ENCODE results near the gene GABPB2. TPM values are rescaled to one million over a fixed set of nuclear protein-coding genes. Genes with fewer than 3 reads are reported as not detected.

Gene GABPB2
- polyA plus RNA-seq, 1 of the 3 experiments (the other 2 are of a cell fraction): 2.4 TPM

DNA sequence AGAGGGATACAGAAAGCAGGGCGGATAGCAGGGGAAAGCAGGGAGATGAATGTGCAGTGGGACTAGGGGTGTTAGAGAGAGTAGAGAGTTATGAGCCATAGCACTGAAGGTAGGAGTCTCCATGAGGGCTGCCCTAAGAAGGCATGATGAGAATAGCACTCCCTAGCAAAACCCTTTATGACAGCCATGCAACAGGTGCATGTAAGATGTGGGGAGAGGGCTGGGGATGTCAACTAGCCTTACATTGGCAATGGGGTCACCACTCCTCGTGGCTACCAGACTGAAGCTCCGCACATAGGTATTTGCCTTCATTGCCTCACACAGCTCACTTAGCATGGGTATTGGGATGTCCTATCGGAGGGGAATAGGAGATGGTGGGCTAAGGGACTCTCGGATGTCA lies 100.6 kb downstream of the GABPB2 start:
- Histone ChIP-seq H3K4me1 (ENCODE audit: control insufficient read depth in 1 of 2, insufficient read depth in 2 of 2, low read depth in 1 of 2, low read length in 1 of 2) (peaks cover 4 to 8% of the 10 kb centered on the region in 2 experiments; a peak in 2 of 4 replicates), H3K27me3 (ENCODE audit: insufficient read depth) (no peaks in the 10 kb centered on the region), H3F3A (replicated peaks; ENCODE audit: insufficient read depth) (peaks cover 5% of the 10 kb centered on the region), H4K20me1 (ENCODE audit: insufficient read depth) (no peaks in the 10 kb centered on the region), H3K9ac (no peak overlapping the region), H2AFZ (ENCODE audit: low read depth) (no peak overlapping the region), H3K36me3 (replicated peaks in 1 of 2; ENCODE audit: control insufficient read depth in 1 of 2, insufficient read depth in 2 of 2, low read length in 1 of 2) (peaks cover 19 to 46% of the 10 kb centered on the region in 2 experiments), H3K27ac (ENCODE audit: low read depth in 2 of 2, low read length in 1 of 2) (no peak overlapping the region), H3K9me2 (no peaks in the 10 kb centered on the region), H3K79me2 (ENCODE audit: insufficient read depth) (peaks cover 20% of the 10 kb centered on the region), H3K4me2 (no peak overlapping the region), H3K9me3 (no peaks in the 10 kb centered on the region), H3K4me3 (ENCODE audit: low read depth in 2 of 2, low read length in 1 of 2) (no peak overlapping the region)
- POLR2A ChIA-PET: interaction anchor here (2.3 kb wide), 1 partner anchor 19 kb away, joined by 7 read pairs; the partner anchor contains the start of gene VPS72
- 84% methylated on average over 3 of the region's 5 CpGs for WGBS (ENCODE audit: low lambda C conversion rate)
- TF ChIP-seq REST (IDR thresholded peaks at IDR 0.05; ENCODE audit: low read depth, low read length) (no peak), SMC3 (IDR thresholded peaks at IDR 0.05; ENCODE audit: low read depth, low read length) (no peak), MXI1 (IDR thresholded peaks at IDR 0.05; ENCODE audit: low read depth, low read length) (no peak), RCOR1 (IDR thresholded peaks at IDR 0.05; ENCODE audit: low read length) (no peak), EP300 (IDR thresholded peaks at IDR 0.05; ENCODE audit: borderline replicate concordance in 1 of 2, low read depth in 1 of 2, low read length in 1 of 2) (no peak), NRF1 (IDR thresholded peaks at IDR 0.05; ENCODE audit: low read depth, low read length) (no peak), USF1 (IDR thresholded peaks at IDR 0.05; ENCODE audit: borderline replicate concordance, low read depth) (no peak), TCF12 (IDR thresholded peaks at IDR 0.05) (no peak)
- TF ChIP-seq, protein P1, sequence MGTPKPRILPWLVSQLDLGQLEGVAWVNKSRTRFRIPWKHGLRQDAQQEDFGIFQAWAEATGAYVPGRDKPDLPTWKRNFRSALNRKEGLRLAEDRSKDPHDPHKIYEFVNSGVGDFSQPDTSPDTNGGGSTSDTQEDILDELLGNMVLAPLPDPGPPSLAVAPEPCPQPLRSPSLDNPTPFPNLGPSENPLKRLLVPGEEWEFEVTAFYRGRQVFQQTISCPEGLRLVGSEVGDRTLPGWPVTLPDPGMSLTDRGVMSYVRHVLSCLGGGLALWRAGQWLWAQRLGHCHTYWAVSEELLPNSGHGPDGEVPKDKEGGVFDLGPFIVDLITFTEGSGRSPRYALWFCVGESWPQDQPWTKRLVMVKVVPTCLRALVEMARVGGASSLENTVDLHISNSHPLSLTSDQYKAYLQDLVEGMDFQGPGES (IDR thresholded peaks at IDR 0.05; ENCODE audit: low read depth, low read length): no peak
- TF ChIP-seq, protein P2, sequence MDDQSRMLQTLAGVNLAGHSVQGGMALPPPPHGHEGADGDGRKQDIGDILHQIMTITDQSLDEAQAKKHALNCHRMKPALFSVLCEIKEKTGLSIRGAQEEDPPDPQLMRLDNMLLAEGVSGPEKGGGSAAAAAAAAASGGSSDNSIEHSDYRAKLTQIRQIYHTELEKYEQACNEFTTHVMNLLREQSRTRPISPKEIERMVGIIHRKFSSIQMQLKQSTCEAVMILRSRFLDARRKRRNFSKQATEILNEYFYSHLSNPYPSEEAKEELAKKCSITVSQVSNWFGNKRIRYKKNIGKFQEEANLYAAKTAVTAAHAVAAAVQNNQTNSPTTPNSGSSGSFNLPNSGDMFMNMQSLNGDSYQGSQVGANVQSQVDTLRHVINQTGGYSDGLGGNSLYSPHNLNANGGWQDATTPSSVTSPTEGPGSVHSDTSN (IDR thresholded peaks at IDR 0.05): no peak
- CTCF ChIA-PET: interaction anchor here (1.7 kb wide), 1 partner anchor 81 kb away, joined by 4 read pairs; no protein-coding TSS in a partner anchor
- DNase-seq: no peak

Small RNAs within 50 kb of the gene (small RNA-seq; reads per million reads assigned to genes)
- 0 to 4.7 (median 0.10) reads per million in 7 experiments for gene RNU6-884P

Other genes starting within 250 kb of the GABPB2 start
- gene ARNT, start 194.2 kb upstream of the GABPB2 start, polyA plus RNA-seq (2012; rRNA removed): 10.9 and 13.7 TPM in 2 replicates
- not detected in 2 replicates for gene CTXND2, start 183.6 kb upstream of the GABPB2 start, polyA plus RNA-seq (2012; rRNA removed)
- gene SETDB1, start 144.4 kb upstream of the GABPB2 start, polyA plus RNA-seq (2012; rRNA removed): 29.9 and 43.0 TPM in 2 replicates
- gene CERS2, start 95.9 kb upstream of the GABPB2 start, polyA plus RNA-seq (2012; rRNA removed): 150 and 225 TPM in 2 replicates
- 0.07 and 0.21 TPM in 2 replicates for gene ANXA9, start 88.5 kb upstream of the GABPB2 start, polyA plus RNA-seq (2012; rRNA removed)
- 6.0 and 6.7 TPM in 2 replicates for gene MINDY1, start 63.9 kb upstream of the GABPB2 start, polyA plus RNA-seq (2012; rRNA removed)
- gene PRUNE1, start 62.3 kb upstream of the GABPB2 start, polyA plus RNA-seq (2012; rRNA removed): 7.3 and 8.2 TPM in 2 replicates
- 0.12 and 0.16 TPM in 2 replicates for gene BNIPL, start 34.2 kb upstream of the GABPB2 start, polyA plus RNA-seq (2012; rRNA removed)
- gene C1orf56, start 23.0 kb upstream of the GABPB2 start, polyA plus RNA-seq (2012; rRNA removed): 3.0 and 5.5 TPM in 2 replicates
- 47.8 and 65.6 TPM in 2 replicates for gene CDC42SE1, start 11.1 kb upstream of the GABPB2 start, polyA plus RNA-seq (2012; rRNA removed)
- 26.7 and 33.8 TPM in 2 replicates for gene MLLT11, start 10.4 kb upstream of the GABPB2 start, polyA plus RNA-seq (2012; rRNA removed)
- gene SEMA6C, start 75.9 kb downstream of the GABPB2 start, polyA plus RNA-seq (2012; rRNA removed): 3.1 and 4.0 TPM in 2 replicates
- gene TNFAIP8L2, start 85.9 kb downstream of the GABPB2 start, polyA plus RNA-seq (2012; rRNA removed): not detected in 2 replicates
- 4.5 and 5.1 TPM in 2 replicates for gene LYSMD1, start 95.1 kb downstream of the GABPB2 start, polyA plus RNA-seq (2012; rRNA removed)
- gene SCNM1, start 95.4 kb downstream of the GABPB2 start, polyA plus RNA-seq (2012; rRNA removed): 23.4 and 27.8 TPM in 2 replicates
- 0.57 and 0.59 TPM in 2 replicates for gene TMOD4, start 105.2 kb downstream of the GABPB2 start, polyA plus RNA-seq (2012; rRNA removed)
- 80.2 and 104 TPM in 2 replicates for gene VPS72, start 119.4 kb downstream of the GABPB2 start, polyA plus RNA-seq (2012; rRNA removed)
- 66.0 and 94.1 TPM in 2 replicates for gene PIP5K1A, start 127.8 kb downstream of the GABPB2 start, polyA plus RNA-seq (2012; rRNA removed)
- 419 and 518 TPM in 2 replicates for gene PSMD4, start 184.0 kb downstream of the GABPB2 start, polyA plus RNA-seq (2012; rRNA removed)
- gene ZNF687, start 211.5 kb downstream of the GABPB2 start, polyA plus RNA-seq (2012; rRNA removed): 14.6 and 15.8 TPM in 2 replicates

Data from SK-N-SH (cell line).